ENCODE results near the gene EMC1. TPM values are rescaled to one million over a fixed set of nuclear protein-coding genes. Genes with fewer than 3 reads are reported as not detected.
A peak's percentile ranks its signal among the peaks of the same experiment; 100 is the strongest.

Gene EMC1
- total and polyA plus RNA-seq, 2 donors (not counting 1 experiment from before 2014, with no cell fraction given): 33.3 to 78.1 TPM

- Histone ChIP-seq H4K20me1 (ENCODE audit: control insufficient read depth, extremely low read depth, insufficient read depth, low read length) (peaks cover 4% of the 10 kb centered on the region), H3K9ac (ENCODE audit: insufficient read depth, low read length) (no peak overlapping the region), H3K4me2 (ENCODE audit: extremely low read depth, insufficient read depth, low read length) (no peak overlapping the region), H2AFZ (ENCODE audit: low read length) (no peak overlapping the region), H3K27me3 (ENCODE audit: control insufficient read depth, insufficient read depth, low read length) (no peaks in the 10 kb centered on the region), H3K9me3 (ENCODE audit: control insufficient read depth, insufficient read depth, low read depth, low read length) (no peaks in the 10 kb centered on the region), H3K27ac (ENCODE audit: insufficient read depth, low read length) (no peak overlapping the region), H3K4me3 (replicated peaks in 1 of 4; ENCODE audit: control extremely low read depth in 1 of 4, insufficient read depth in 1 of 4, low read depth in 3 of 4, low read length in 4 of 4) (no peak overlapping the region), H3K36me3 (ENCODE audit: control insufficient read depth, insufficient read depth, low read length) (peaks cover 4% of the 10 kb centered on the region), H3K4me1 (ENCODE audit: control insufficient read depth, extremely low read depth, insufficient read depth, low read length) (peaks cover 7% of the 10 kb centered on the region), H3K79me2 (ENCODE audit: control insufficient read depth, insufficient read depth, low read length) (peaks cover 96% of the 10 kb centered on the region)
- peak; percentile 64 to 90 for DNase-seq (ENCODE audit: low read depth in 2 of 2)
- no peak for TF ChIP-seq CTCF (conservative IDR thresholded peaks at IDR 0.05 in 1 of 2, IDR thresholded peaks at IDR 0.05 in 1 of 2; ENCODE audit: low read depth in 1 of 2, low read length in 2 of 2)
- no peak for TF ChIP-seq EZH2 (IDR thresholded peaks at IDR 0.05; ENCODE audit: low read length, missing control alignments)
These were observed 47.9 kb downstream of the EMC1 start for GRCh38 chr1:19203440-19203839.

GRCh38 chr1:19202396-19202795 lies 48.9 kb downstream of the EMC1 start:
- no peak overlapping the region for H3K4me2 ChIP-seq (ENCODE audit: extremely low read depth, insufficient read depth, low read length)
- peaks cover 3% of the 10 kb centered on the region for H4K20me1 ChIP-seq (ENCODE audit: control insufficient read depth, extremely low read depth, insufficient read depth, low read length)
- H3K27me3 ChIP-seq (ENCODE audit: control insufficient read depth, insufficient read depth, low read length): no peaks in the 10 kb centered on the region

GRCh38 chr1:19199969-19200604 lies 51.2 kb downstream of the EMC1 start:
- Histone ChIP-seq H3K9me3 (ENCODE audit: control insufficient read depth, insufficient read depth, low read depth, low read length) (no peaks in the 10 kb centered on the region), H3K27ac (ENCODE audit: insufficient read depth, low read length) (no peak overlapping the region), H3K9ac (ENCODE audit: insufficient read depth, low read length) (no peak overlapping the region), H3K4me2 (ENCODE audit: extremely low read depth, insufficient read depth, low read length) (no peak overlapping the region), H3K4me3 (replicated peaks in 1 of 4; ENCODE audit: control extremely low read depth in 1 of 4, insufficient read depth in 1 of 4, low read depth in 3 of 4, low read length in 4 of 4) (no peak overlapping the region), H3K36me3 (ENCODE audit: control insufficient read depth, insufficient read depth, low read length) (peaks cover 12% of the 10 kb centered on the region), H2AFZ (ENCODE audit: low read length) (no peak overlapping the region), H3K79me2 (ENCODE audit: control insufficient read depth, insufficient read depth, low read length) (peaks cover 63% of the 10 kb centered on the region), H3K4me1 (ENCODE audit: control insufficient read depth, extremely low read depth, insufficient read depth, low read length) (peaks cover 2% of the 10 kb centered on the region), H3K27me3 (ENCODE audit: control insufficient read depth, insufficient read depth, low read length) (no peaks in the 10 kb centered on the region), H4K20me1 (ENCODE audit: control insufficient read depth, extremely low read depth, insufficient read depth, low read length) (peaks cover 3% of the 10 kb centered on the region)
- TF ChIP-seq CTCF (conservative IDR thresholded peaks at IDR 0.05 in 1 of 2, IDR thresholded peaks at IDR 0.05 in 1 of 2; ENCODE audit: low read depth in 1 of 2, low read length in 2 of 2) (no peak), EZH2 (IDR thresholded peaks at IDR 0.05; ENCODE audit: low read length, missing control alignments) (no peak)
- no peak for DNase-seq (ENCODE audit: low read depth in 2 of 2)

More at GRCh38 chr1:19202396-19202795, 48.9 kb downstream of the EMC1 start:
- H3K4me1 ChIP-seq (ENCODE audit: control insufficient read depth, extremely low read depth, insufficient read depth, low read length): peaks cover 5% of the 10 kb centered on the region
- peak in 1 of 2 donors; percentile 23 for DNase-seq (ENCODE audit: low read depth in 2 of 2)
- no peak overlapping the region for H3K4me3 ChIP-seq (replicated peaks in 1 of 4; ENCODE audit: control extremely low read depth in 1 of 4, insufficient read depth in 1 of 4, low read depth in 3 of 4, low read length in 4 of 4)
- H3K36me3 ChIP-seq (ENCODE audit: control insufficient read depth, insufficient read depth, low read length): peaks cover 9% of the 10 kb centered on the region
- H3K9ac ChIP-seq (ENCODE audit: insufficient read depth, low read length): no peak overlapping the region
- TF ChIP-seq EZH2 (IDR thresholded peaks at IDR 0.05; ENCODE audit: low read length, missing control alignments) (no peak), CTCF (conservative IDR thresholded peaks at IDR 0.05 in 1 of 2, IDR thresholded peaks at IDR 0.05 in 1 of 2; ENCODE audit: low read depth in 1 of 2, low read length in 2 of 2) (no peak)
- no peak overlapping the region for H2AFZ ChIP-seq (ENCODE audit: low read length)
- H3K9me3 ChIP-seq (ENCODE audit: control insufficient read depth, insufficient read depth, low read depth, low read length): no peaks in the 10 kb centered on the region
- H3K79me2 ChIP-seq (ENCODE audit: control insufficient read depth, insufficient read depth, low read length): peaks cover 87% of the 10 kb centered on the region
- no peak overlapping the region for H3K27ac ChIP-seq (ENCODE audit: insufficient read depth, low read length)
